ENCODE data around the gene FGFBP3. TPM values are rescaled to one million over a fixed set of nuclear protein-coding genes. Genes with fewer than 3 reads are reported as not detected.
A peak's percentile ranks its signal among the peaks of the same experiment; 100 is the strongest.

The FGFBP3 gene
- polyA plus RNA-seq, 1 donor (not counting 4 experiments of a cell fraction or from before 2014, with no cell fraction given) = 0.22 TPM

- dilution Hi-C loops (cut with MboI; ENCODE audit: extremely low pct_ligation_motif_present, low sequenced_read_pairs) = no loop called here
These were observed 15.1 kb upstream of the FGFBP3 start for GRCh38 chr10:91924212-91925021.

GRCh38 chr10:91923371-91924211 lies 14.3 kb upstream of the FGFBP3 start, which contains the start of gene BTAF1:
Gene BTAF1 (plus strand): TSS chr10:91923770. CDS start chr10:91924077, 307 bp downstream.
- Histone ChIP-seq H2AFZ (ENCODE audit: control insufficient read depth, low read length) (peak within 1 kb of the TSS; percentile 98), H3K9ac (ENCODE audit: control insufficient read depth, extremely low read depth, insufficient read depth, low read length) (peak within 1 kb of the TSS; percentile 99), H3K9me1 (ENCODE audit: control insufficient read depth, extremely low read depth, insufficient read depth, low read length) (no peaks in the 10 kb centered on the region), H3K27me3 (ENCODE audit: control insufficient read depth, extremely low read depth, insufficient read depth, low read length) (no peaks in the 10 kb centered on the region), H3K4me3 (ENCODE audit: control insufficient read depth in 2 of 3, extremely low read depth in 1 of 3, insufficient read depth in 2 of 3, low read depth in 1 of 3, low read length in 3 of 3) (peak within 1 kb of the TSS; percentile 64 to 99 (median 98)), H3K79me2 (ENCODE audit: control insufficient read depth, insufficient read depth, low read length) (peaks cover 50% of the 10 kb centered on the region), H3K9me3 (ENCODE audit: control insufficient read depth, low read depth, low read length) (no peaks in the 10 kb centered on the region), H3K4me2 (ENCODE audit: control insufficient read depth, extremely low read depth, insufficient read depth, low read depth, low read length) (peak within 1 kb of the TSS; percentile 87), H3K36me3 (ENCODE audit: control insufficient read depth in 2 of 2, extremely low read depth in 1 of 2, insufficient read depth in 2 of 2, low read length in 2 of 2) (peaks cover 0 to 2% of the 10 kb centered on the region in 2 experiments), H3K27ac (ENCODE audit: control insufficient read depth, insufficient read depth, low read length) (peak within 1 kb of the TSS; percentile 97), H4K20me1 (ENCODE audit: control insufficient read depth, extremely low read depth, insufficient read depth, low read length) (peaks cover 3% of the 10 kb centered on the region), H3K4me1 (ENCODE audit: control insufficient read depth, extremely low read depth, insufficient read depth, low read length) (peaks cover 16% of the 10 kb centered on the region)
- DNase-seq (ENCODE audit: low read depth, low spot score) (peak; percentile 48), FAIRE-seq (peak; percentile 73)
- dilution Hi-C loops (cut with MboI; ENCODE audit: extremely low pct_ligation_motif_present, low sequenced_read_pairs) = no loop called here
- no peak for TF ChIP-seq EZH2 (IDR thresholded peaks at IDR 0.05; ENCODE audit: low read length)
- TF ChIP-seq CTCF (optimal IDR thresholded peaks at IDR 0.05 in 1 of 3, IDR thresholded peaks at IDR 0.05 in 1 of 3, conservative IDR thresholded peaks at IDR 0.05 in 1 of 3; ENCODE audit: extremely low read depth in 1 of 3, insufficient read depth in 2 of 3, low read length in 3 of 3) = peak in 1 of 3 experiments; percentile 4

More at GRCh38 chr10:91924212-91925021, 15.1 kb upstream of the FGFBP3 start:
- peak overlapping the region; percentile 98 for H2AFZ ChIP-seq (ENCODE audit: control insufficient read depth, low read length)
- H3K27me3 ChIP-seq (ENCODE audit: control insufficient read depth, extremely low read depth, insufficient read depth, low read length) = no peaks in the 10 kb centered on the region
- FAIRE-seq = no peak
- H3K9ac ChIP-seq (ENCODE audit: control insufficient read depth, extremely low read depth, insufficient read depth, low read length) = peak overlapping the region; percentile 99
- peaks cover 0 to 2% of the 10 kb centered on the region in 2 experiments for H3K36me3 ChIP-seq (ENCODE audit: control insufficient read depth in 2 of 2, extremely low read depth in 1 of 2, insufficient read depth in 2 of 2, low read length in 2 of 2)
- H3K4me3 ChIP-seq (ENCODE audit: control insufficient read depth in 2 of 3, extremely low read depth in 1 of 3, insufficient read depth in 2 of 3, low read depth in 1 of 3, low read length in 3 of 3) = peak overlapping the region; percentile 64 to 99 (median 98)
- peaks cover 3% of the 10 kb centered on the region for H4K20me1 ChIP-seq (ENCODE audit: control insufficient read depth, extremely low read depth, insufficient read depth, low read length)
- DNase-seq (ENCODE audit: low read depth, low spot score) = no peak
- H3K9me3 ChIP-seq (ENCODE audit: control insufficient read depth, low read depth, low read length) = no peaks in the 10 kb centered on the region
- H3K4me2 ChIP-seq (ENCODE audit: control insufficient read depth, extremely low read depth, insufficient read depth, low read depth, low read length) = peak overlapping the region; percentile 87
- peaks cover 16% of the 10 kb centered on the region for H3K4me1 ChIP-seq (ENCODE audit: control insufficient read depth, extremely low read depth, insufficient read depth, low read length)
- H3K79me2 ChIP-seq (ENCODE audit: control insufficient read depth, insufficient read depth, low read length) = peaks cover 58% of the 10 kb centered on the region
- H3K9me1 ChIP-seq (ENCODE audit: control insufficient read depth, extremely low read depth, insufficient read depth, low read length) = no peaks in the 10 kb centered on the region
- TF ChIP-seq CTCF (optimal IDR thresholded peaks at IDR 0.05 in 1 of 3, IDR thresholded peaks at IDR 0.05 in 1 of 3, conservative IDR thresholded peaks at IDR 0.05 in 1 of 3; ENCODE audit: extremely low read depth in 1 of 3, insufficient read depth in 2 of 3, low read length in 3 of 3) (no peak), EZH2 (IDR thresholded peaks at IDR 0.05; ENCODE audit: low read length) (no peak)
- H3K27ac ChIP-seq (ENCODE audit: control insufficient read depth, insufficient read depth, low read length) = peak overlapping the region; percentile 97
